ENCODE data around the gene LMX1B.

GRCh38 chr9:126669108-126669507, 55.4 kb downstream of the LMX1B start:
- TF ChIP-seq CTCF (IDR thresholded peaks at IDR 0.05; ENCODE audit: low read depth, low read length) (no peak), POLR2A (IDR thresholded peaks at IDR 0.05; ENCODE audit: extremely low read depth, insufficient read length) (no peak), MAX (IDR thresholded peaks at IDR 0.05; ENCODE audit: low read depth, low read length) (no peak), MYC (IDR thresholded peaks at IDR 0.05; ENCODE audit: low read depth, low read length) (no peak)
